HG02938 (cell line): Measurements from ENCODE around the gene TBC1D5.
"Not testable (repeated sequence)": the region's sequence is repeated elsewhere in the genome, so short reads cannot be mapped to it uniquely, and the experiment has no call there.

Source experiments
- ATAC-seq: cut with Tn5 transposase; IDR thresholded peaks from one replicate; pipeline ENCODE4 v1.9.1; 2021; ENCODE audit warnings: mild to moderate bottlenecking, moderate library complexity; ENCODE audit not compliant: unreplicated experiment

The TBC1D5 gene

GRCh38 chr3:17372362-17373210, 369.8 kb downstream of the TBC1D5 start:
- ATAC-seq: no peak

GRCh38 chr3:17369973-17370372, 372.5 kb downstream of the TBC1D5 start:
- ATAC-seq: no peak

GRCh38 chr3:17367171-17367570, 375.3 kb downstream of the TBC1D5 start:
- no peak for ATAC-seq

GRCh38 chr3:17360991-17361390, 381.4 kb downstream of the TBC1D5 start:
- no peak for ATAC-seq

- ATAC-seq: no peak
Observed at GRCh38 chr3:17359911-17360310, 382.5 kb downstream of the TBC1D5 start.

- ATAC-seq: no peak
Observed at GRCh38 chr3:17357035-17357710, 385.3 kb downstream of the TBC1D5 start.

GRCh38 chr3:17356585-17356984, 385.8 kb downstream of the TBC1D5 start:
- no peak for ATAC-seq

GRCh38 chr3:17355591-17355990, 386.8 kb downstream of the TBC1D5 start:
- ATAC-seq: no peak

GRCh38 chr3:17354341-17354740, 388.1 kb downstream of the TBC1D5 start:
- no peak for ATAC-seq

GRCh38 chr3:17352620-17353019, 389.8 kb downstream of the TBC1D5 start:
- no peak for ATAC-seq

- ATAC-seq: not testable (repeated sequence)
Observed at GRCh38 chr3:17351193-17351592, 391.2 kb downstream of the TBC1D5 start.

GRCh38 chr3:17349093-17349492, 393.3 kb downstream of the TBC1D5 start:
- ATAC-seq: no peak

- no peak for ATAC-seq
Observed at GRCh38 chr3:17342119-17342518, 400.3 kb downstream of the TBC1D5 start.

GRCh38 chr3:17340693-17341092, 401.7 kb downstream of the TBC1D5 start:
- no peak for ATAC-seq

- ATAC-seq: no peak
Observed at GRCh38 chr3:17340261-17340660, 402.2 kb downstream of the TBC1D5 start.

- ATAC-seq: no peak
Observed at GRCh38 chr3:17339132-17339575, 403.3 kb downstream of the TBC1D5 start.

GRCh38 chr3:17336291-17336690, 406.1 kb downstream of the TBC1D5 start:
- no peak for ATAC-seq

GRCh38 chr3:17333893-17334292, 408.5 kb downstream of the TBC1D5 start:
- no peak for ATAC-seq

- no peak for ATAC-seq
Observed at GRCh38 chr3:17333446-17333845, 409.0 kb downstream of the TBC1D5 start.

- no peak for ATAC-seq
Observed at GRCh38 chr3:17330660-17331059, 411.8 kb downstream of the TBC1D5 start.

GRCh38 chr3:17329927-17330326, 412.5 kb downstream of the TBC1D5 start:
- no peak for ATAC-seq

- peak; percentile 63 for ATAC-seq
Observed at GRCh38 chr3:17322106-17322793, 420.2 kb downstream of the TBC1D5 start.
